Thyroid gland (tissue), 4 donors: ENCODE data around the gene SLC43A3.

Experiments
- POLR2A ChIP-seq, 2 donors: fragments of 450-650 bp; IDR thresholded peaks; one replicate each; pipeline ENCODE4 v1.6.1; 2017; ENCODE audit warnings: antibody characterized with exemption in 2 of 2, mild to moderate bottlenecking in 2 of 2, moderate library complexity in 1 of 2
- TF ChIP-seq, protein P1 (sequence below), 6 experiments: fragments of 200-600 bp in 3 of 6; fragments of 450-650 bp in 3 of 6; sonication (generic) in 3 of 6; IDR thresholded peaks; one replicate each; pipeline ENCODE4 v1.5.1; 2016 to 2019; ENCODE audit warnings: antibody characterized with exemption in 6 of 6, mild to moderate bottlenecking in 2 of 6, inconsistent platforms in 1 of 6, moderate library complexity in 1 of 6

DNA sequence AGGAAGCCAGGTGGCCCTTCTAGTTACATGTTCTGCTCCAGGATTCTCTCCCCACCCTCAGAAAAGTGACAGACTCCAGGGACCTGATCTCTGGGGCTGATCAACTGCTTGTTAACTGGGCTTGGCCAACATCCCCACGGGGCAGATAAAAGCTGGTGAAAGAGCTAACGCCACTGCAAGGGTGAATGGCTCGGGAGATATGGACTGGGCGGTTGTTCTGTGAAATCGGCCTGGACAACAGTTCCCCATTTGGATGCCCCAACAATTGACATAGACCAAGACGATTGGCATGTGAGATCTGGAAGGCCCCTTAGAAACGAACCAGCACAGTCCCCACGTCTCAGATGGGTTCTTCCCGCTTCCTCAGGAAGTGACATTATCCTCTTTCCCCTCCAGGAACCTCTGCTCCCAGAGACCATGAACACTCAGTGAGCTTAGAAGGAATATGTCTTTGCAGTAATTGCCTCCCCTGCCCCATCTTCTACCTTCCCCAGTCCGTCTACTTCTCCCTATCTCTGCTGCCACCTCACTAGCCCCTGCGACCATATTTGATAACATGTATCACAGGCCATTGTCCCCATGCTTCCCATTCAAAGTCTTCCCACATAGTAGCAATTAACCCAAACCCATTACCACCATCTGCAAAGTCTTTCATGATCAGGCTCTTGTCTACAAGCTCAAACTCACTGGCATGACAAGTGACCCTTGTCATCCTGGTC, 30.9 kb downstream of the SLC43A3 start:
- TF ChIP-seq, protein P1, sequence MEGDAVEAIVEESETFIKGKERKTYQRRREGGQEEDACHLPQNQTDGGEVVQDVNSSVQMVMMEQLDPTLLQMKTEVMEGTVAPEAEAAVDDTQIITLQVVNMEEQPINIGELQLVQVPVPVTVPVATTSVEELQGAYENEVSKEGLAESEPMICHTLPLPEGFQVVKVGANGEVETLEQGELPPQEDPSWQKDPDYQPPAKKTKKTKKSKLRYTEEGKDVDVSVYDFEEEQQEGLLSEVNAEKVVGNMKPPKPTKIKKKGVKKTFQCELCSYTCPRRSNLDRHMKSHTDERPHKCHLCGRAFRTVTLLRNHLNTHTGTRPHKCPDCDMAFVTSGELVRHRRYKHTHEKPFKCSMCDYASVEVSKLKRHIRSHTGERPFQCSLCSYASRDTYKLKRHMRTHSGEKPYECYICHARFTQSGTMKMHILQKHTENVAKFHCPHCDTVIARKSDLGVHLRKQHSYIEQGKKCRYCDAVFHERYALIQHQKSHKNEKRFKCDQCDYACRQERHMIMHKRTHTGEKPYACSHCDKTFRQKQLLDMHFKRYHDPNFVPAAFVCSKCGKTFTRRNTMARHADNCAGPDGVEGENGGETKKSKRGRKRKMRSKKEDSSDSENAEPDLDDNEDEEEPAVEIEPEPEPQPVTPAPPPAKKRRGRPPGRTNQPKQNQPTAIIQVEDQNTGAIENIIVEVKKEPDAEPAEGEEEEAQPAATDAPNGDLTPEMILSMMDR (IDR thresholded peaks at IDR 0.05), result no peak
- TF ChIP-seq POLR2A (IDR thresholded peaks at IDR 0.05), result no peak
